ENCODE measurements around the gene EPS8L3. TPM values are rescaled to one million over a fixed set of nuclear protein-coding genes. Genes with fewer than 3 reads are reported as not detected.

EPS8L3 gene
- total and polyA plus RNA-seq, 9 of the 15 experiments (the other 6 are each of a cell fraction or from before 2014, with no cell fraction given) = 0.09 to 0.42 (median 0.14) TPM; not detected in 5

GRCh38 chr1:109721971-109722370 lies 41.8 kb downstream of the EPS8L3 start (continued):
- TF ChIP-seq ELK1 (CRISPR knock-in tag; IDR thresholded peaks at IDR 0.05) (no peak), RBM25 (IDR thresholded peaks at IDR 0.05; ENCODE audit: low read depth, low read length, severe bottlenecking) (peak; percentile 96), HDAC8 (tag; IDR thresholded peaks at IDR 0.05) (no peak), LARP7 (IDR thresholded peaks at IDR 0.05) (no peak), HLTF (IDR thresholded peaks at IDR 0.05) (peak; percentile 78; the same call in 1 of the 2 replicates), NR2F6 (CRISPR knock-in tag; IDR thresholded peaks at IDR 0.05) (no peak), ESRRB (CRISPR knock-in tag; IDR thresholded peaks at IDR 0.05; ENCODE audit: borderline replicate concordance) (no peak), MCM7 (IDR thresholded peaks at IDR 0.05) (no peak), ZBED1 (IDR thresholded peaks at IDR 0.05) (no peak), RREB1 (CRISPR knock-in tag; IDR thresholded peaks at IDR 0.05) (no peak), RCOR1 (IDR thresholded peaks at IDR 0.05; ENCODE audit: borderline replicate concordance in 1 of 2, low read depth in 2 of 2, low read length in 2 of 2) (peak in 1 of 2 experiments; percentile 59; a peak in 1 of 4 replicates), DEAF1 (CRISPR knock-in tag; IDR thresholded peaks at IDR 0.05) (no peak)
